Neural crest cell (in vitro differentiated cells): Measurements from ENCODE around the gene PHKA2. TPM values are rescaled to one million over a fixed set of nuclear protein-coding genes. Genes with fewer than 3 reads are reported as not detected.

Experiments
- DNase-seq: peaks from one replicate; pipeline ENCODE4 v3.0.0; 2021; ENCODE audit warnings: low read depth, mixed read lengths, low spot score
- H3K27ac Mint-ChIP-seq: one replicate; pipeline ENCODE4 v1.8.0; 2021; ENCODE audit warnings: mild to moderate bottlenecking, mixed read lengths; ENCODE audit not compliant: unreplicated experiment
- H3K27me3 Mint-ChIP-seq: 2 replicates; pipeline ENCODE4 v1.8.0; 2021; ENCODE audit warnings: low read depth, mild to moderate bottlenecking, mixed read lengths
- H3K36me3 Mint-ChIP-seq: 2 replicates; pipeline ENCODE4 v1.8.0; 2021; ENCODE audit warnings: low read depth, mild to moderate bottlenecking, mixed read lengths
- H3K4me1 Mint-ChIP-seq: 2 replicates; pipeline ENCODE4 v1.8.0; 2021; ENCODE audit warnings: mixed read lengths
- H3K4me3 Mint-ChIP-seq: one replicate; pipeline ENCODE4 v1.8.0; 2021; ENCODE audit warnings: mild to moderate bottlenecking, mixed read lengths
- H3K9me3 Mint-ChIP-seq: 2 replicates; pipeline ENCODE4 v1.8.0; 2021; ENCODE audit warnings: mixed read lengths
- total RNA-seq: library from RNA; stranded (reverse); gene quantifications from 2 replicates; pipeline ENCODE4 v1.2.1, GENCODE V29; 2021
- TF ChIP-seq, protein P1 (sequence below): fragments of 200-600 bp; sonication (generic); conservative IDR thresholded peaks from 2 replicates; pipeline ENCODE4 v1.5.0; 2021; ENCODE audit warnings: antibody characterized with exemption, mild to moderate bottlenecking

PHKA2 gene
- total RNA-seq, 1 donor from 2014 or later: 28.0 TPM

DNA sequence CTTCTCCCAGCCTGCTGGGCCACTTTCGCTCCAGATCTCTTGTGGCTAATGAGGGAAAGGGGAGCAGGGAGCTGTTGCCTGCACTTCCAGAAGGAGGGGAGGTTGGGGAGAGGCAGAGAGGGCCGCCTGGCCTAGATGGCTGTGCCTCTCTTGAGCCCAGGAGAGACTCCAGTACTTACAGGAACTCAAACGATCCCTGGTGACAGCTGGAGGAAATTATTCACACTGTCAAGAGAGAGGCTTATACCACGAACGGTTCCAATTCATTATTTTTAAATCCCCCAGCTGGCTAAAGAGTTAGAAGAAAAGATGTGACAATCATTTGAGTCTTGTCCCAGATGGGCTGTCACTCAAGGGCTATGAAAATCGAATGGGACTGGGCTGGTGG, 96.1 kb downstream of the PHKA2 start:
- H3K4me3 Mint-ChIP-seq: peak overlapping the region; percentile 56

DNA sequence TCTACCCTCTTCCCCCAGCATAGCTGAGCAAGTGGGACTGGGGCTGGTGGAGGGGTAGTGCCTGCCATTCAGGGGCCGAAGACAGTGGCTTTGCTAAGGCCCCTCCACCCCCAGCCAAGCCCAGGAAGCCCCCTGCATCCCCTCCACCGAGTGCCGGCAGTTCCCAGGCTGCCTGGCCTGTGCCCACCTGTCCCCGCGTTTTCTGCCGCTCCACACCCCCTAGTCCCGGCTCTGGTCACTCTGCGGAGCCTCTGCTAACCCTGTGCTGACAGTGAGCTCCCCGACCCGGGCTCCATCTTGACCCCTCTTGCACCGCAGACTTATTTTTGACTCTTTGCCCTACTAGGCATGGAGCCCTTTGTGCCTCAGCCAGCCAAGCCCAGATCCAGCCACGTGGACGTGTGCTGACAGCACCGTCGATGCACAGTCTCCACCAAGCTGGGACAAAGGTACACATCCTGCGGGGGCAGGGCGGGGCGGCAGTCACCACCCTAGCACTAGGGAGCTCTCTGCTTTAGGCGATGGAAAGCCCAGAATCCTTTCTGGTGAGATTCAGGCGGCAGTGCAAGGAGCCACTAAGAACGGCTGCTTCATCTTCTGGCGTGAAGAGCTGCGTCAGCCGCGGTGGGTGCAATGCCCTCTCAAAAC, 96.6 kb downstream of the PHKA2 start:
- peaks cover 16% of the 10 kb centered on the region for H3K27me3 Mint-ChIP-seq
- peak overlapping the region; percentile 41 for H3K4me3 Mint-ChIP-seq
- peaks cover under 1% of the 10 kb centered on the region for H3K36me3 Mint-ChIP-seq
- DNase-seq: no peak
- peaks cover 2% of the 10 kb centered on the region for H3K9me3 Mint-ChIP-seq
- TF ChIP-seq, protein P1, sequence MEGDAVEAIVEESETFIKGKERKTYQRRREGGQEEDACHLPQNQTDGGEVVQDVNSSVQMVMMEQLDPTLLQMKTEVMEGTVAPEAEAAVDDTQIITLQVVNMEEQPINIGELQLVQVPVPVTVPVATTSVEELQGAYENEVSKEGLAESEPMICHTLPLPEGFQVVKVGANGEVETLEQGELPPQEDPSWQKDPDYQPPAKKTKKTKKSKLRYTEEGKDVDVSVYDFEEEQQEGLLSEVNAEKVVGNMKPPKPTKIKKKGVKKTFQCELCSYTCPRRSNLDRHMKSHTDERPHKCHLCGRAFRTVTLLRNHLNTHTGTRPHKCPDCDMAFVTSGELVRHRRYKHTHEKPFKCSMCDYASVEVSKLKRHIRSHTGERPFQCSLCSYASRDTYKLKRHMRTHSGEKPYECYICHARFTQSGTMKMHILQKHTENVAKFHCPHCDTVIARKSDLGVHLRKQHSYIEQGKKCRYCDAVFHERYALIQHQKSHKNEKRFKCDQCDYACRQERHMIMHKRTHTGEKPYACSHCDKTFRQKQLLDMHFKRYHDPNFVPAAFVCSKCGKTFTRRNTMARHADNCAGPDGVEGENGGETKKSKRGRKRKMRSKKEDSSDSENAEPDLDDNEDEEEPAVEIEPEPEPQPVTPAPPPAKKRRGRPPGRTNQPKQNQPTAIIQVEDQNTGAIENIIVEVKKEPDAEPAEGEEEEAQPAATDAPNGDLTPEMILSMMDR: no peak
- no peak overlapping the region for H3K27ac Mint-ChIP-seq
- peaks cover 15% of the 10 kb centered on the region for H3K4me1 Mint-ChIP-seq

More for the DNA sequence above, 96.1 kb downstream of the PHKA2 start:
- H3K27me3 Mint-ChIP-seq: peaks cover 16% of the 10 kb centered on the region
- DNase-seq: no peak
- no peak overlapping the region for H3K27ac Mint-ChIP-seq
- H3K9me3 Mint-ChIP-seq: no peaks in the 10 kb centered on the region
- TF ChIP-seq, protein P1: no peak
- H3K36me3 Mint-ChIP-seq: peaks cover 2% of the 10 kb centered on the region
- H3K4me1 Mint-ChIP-seq: peaks cover 15% of the 10 kb centered on the region

DNA sequence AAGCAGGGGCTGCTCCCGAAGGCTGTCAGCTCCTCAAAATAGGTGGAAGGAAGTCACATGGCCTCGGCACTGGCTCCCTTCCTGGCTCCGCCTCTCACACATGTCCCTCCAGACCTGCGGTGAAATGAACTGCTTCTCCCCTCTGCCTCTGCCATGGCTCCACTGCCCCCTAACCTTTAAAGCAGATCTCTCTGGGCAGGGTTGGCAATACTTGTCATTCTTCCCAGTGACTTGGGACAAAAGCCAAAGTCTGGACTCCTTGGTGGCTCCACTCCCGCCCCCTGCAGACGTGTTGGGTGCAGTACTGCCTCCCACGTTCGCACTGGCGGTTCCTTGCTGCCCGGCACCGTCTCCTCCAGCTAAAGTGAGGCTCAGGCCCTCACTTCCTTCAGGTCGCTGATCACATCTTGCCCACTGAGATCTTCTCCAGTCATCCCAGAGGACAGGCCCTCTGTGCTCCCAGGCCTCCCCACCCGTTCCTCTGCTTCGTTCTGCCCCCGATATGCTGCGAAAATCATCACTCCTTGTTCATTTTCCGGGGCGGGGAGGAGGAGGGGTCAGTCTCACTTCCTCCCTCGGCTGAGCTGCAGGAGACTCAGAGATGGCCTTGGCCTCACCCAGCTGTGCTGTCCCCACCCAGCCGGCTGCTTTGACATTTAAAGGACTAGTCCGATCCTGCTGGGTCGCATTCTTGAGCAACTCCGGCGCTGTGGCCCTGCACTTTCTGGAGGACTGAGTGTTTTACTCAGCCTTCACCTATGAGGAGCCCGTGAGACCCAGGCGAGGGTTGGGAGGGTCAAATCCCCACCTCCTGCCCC, 97.4 kb downstream of the PHKA2 start:
- H3K27me3 Mint-ChIP-seq: peaks cover 16% of the 10 kb centered on the region
- H3K4me3 Mint-ChIP-seq: peak overlapping the region; percentile 71
- H3K27ac Mint-ChIP-seq: peak overlapping the region; percentile 54
- H3K36me3 Mint-ChIP-seq: peaks cover 2% of the 10 kb centered on the region
- H3K9me3 Mint-ChIP-seq: peaks cover 3% of the 10 kb centered on the region
- peak; percentile 29 for DNase-seq
- TF ChIP-seq, protein P1: peak; percentile 60
- H3K4me1 Mint-ChIP-seq: peaks cover 15% of the 10 kb centered on the region

DNA sequence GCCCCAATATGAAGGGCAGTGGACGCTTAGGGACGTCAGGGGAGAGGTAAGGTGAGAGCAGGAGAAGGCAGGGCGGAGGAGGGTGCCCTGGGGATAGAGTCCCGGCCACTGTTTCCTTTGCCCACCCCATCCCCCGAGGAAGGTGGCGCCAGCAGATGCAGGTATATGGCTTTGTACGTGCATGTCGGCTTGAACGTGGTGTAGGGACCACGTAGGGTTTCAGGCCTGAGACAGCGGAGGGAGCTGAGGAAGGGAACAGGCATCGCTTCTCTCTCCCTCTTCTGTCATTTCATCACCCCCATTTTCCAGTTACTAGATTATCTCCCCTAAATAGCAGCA, 97.9 kb downstream of the PHKA2 start:
- Mint-ChIP-seq H3K9me3 (peaks cover 3% of the 10 kb centered on the region), H3K27me3 (peaks cover 16% of the 10 kb centered on the region), H3K36me3 (peaks cover 2% of the 10 kb centered on the region), H3K4me1 (peaks cover 15% of the 10 kb centered on the region), H3K27ac (no peak overlapping the region), H3K4me3 (peak overlapping the region; percentile 71)
- TF ChIP-seq, protein P1: no peak
- DNase-seq: no peak

DNA sequence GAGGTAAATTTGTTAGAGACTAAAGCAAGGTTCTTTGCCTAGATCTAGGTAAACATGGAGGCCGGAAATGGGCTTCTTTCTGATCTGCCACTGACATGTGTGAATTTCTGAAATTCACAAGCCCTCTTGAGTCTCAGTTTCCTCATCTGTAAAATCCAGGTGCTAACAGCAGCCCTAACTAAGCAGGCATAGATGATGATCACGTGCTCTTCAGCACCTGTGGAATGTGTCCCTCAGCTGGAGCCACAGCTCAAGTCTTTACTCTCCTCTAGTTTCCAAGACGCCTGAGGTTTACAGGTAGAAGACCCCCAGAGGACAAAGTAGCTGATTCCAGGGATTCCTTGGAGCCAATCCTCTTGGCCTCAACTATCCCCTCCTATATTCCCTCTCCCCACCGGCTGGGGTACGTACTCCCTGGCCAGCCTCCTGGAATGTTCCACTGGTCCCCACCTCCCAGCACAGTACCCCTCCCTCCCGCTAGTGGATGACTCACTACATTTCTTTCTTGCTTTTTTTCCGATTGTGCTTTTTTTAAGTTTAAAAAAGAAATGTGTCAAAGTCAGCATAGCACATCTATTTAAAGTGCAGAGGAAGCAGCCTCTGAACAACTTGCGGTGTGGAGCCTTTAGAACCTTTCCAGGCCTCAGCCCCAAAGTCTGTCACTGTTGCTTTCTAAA, 98.4 kb downstream of the PHKA2 start:
- H3K9me3 Mint-ChIP-seq: peaks cover 3% of the 10 kb centered on the region
- H3K27me3 Mint-ChIP-seq: peaks cover 16% of the 10 kb centered on the region
- peaks cover 2% of the 10 kb centered on the region for H3K36me3 Mint-ChIP-seq
- DNase-seq: no peak
- TF ChIP-seq, protein P1: no peak
- H3K4me1 Mint-ChIP-seq: peaks cover 15% of the 10 kb centered on the region
- no peak overlapping the region for H3K27ac Mint-ChIP-seq
- H3K4me3 Mint-ChIP-seq: peak overlapping the region; percentile 71
